Right lobe of liver (tissue), 4 donors: ENCODE results near the gene LAG3.

Experiments used
- CTCF ChIP-seq, 4 donors: fragments of 200-600 bp in 3 of 4; fragments of 450-650 bp in 1 of 4; IDR thresholded peaks; one replicate each; pipeline versions ENCODE4 v1.5.1 to v1.8.0; 2016 to 2022; ENCODE audit warnings: antibody characterized with exemption in 4 of 4, mild to moderate bottlenecking in 2 of 4
- POLR2A ChIP-seq: fragments of 450-650 bp; IDR thresholded peaks from one replicate; pipeline ENCODE4 v1.6.1; 2017; ENCODE audit warnings: antibody characterized with exemption, mild to moderate bottlenecking
- donor health status: DM: no; HTN: no; CAD: no.
- donor health status: DM: no; HTN: no; CAD: no.
- donor health status: DM: no; HTN: yes; CAD: no.

GRCh38 chr12:6790496-6791150 is 18.3 kb downstream of the LAG3 start:
- TF ChIP-seq CTCF (IDR thresholded peaks at IDR 0.05) = no peak
- no peak for TF ChIP-seq POLR2A
